HEK293 (cell line): ENCODE results near the gene LHX2.

ENCODE experiments used
- CTCF ChIA-PET: fragments of 350-600 bp; formaldehyde crosslinking; extraction: SDS; loops from one replicate; lab custom pipeline; 2021; ENCODE audit warnings: antibody characterized with exemption; lab: Yijun Ruan, JAX
- POLR2A ChIA-PET: fragments of 300-600 bp; formaldehyde crosslinking; extraction: SDS; loops from one replicate; lab custom pipeline; 2020; ENCODE audit warnings: antibody characterized with exemption, inconsistent platforms; lab: Yijun Ruan, JAX
- H3K27ac ChIP-seq: fragments of 200-500 bp; sonication (Bioruptor generic); 2 replicates; pipeline ENCODE4 v1.5.1; 2014; ENCODE audit warnings: low read depth, low read length, control low read depth, inconsistent platforms; ENCODE audit errors: extremely low read depth
- H3K36me3 ChIP-seq, 2 experiments: fragments of 200-500 bp in 1 of 2; sonication (Bioruptor generic) in 1 of 2; 1 replicate in 1 of 2; 2 replicates in 1 of 2; pipeline ENCODE4 v1.5.1; 2014 to 2017; ENCODE audit warnings: inconsistent platforms in 2 of 2, low read length in 2 of 2; ENCODE audit not compliant: control insufficient read depth in 2 of 2, insufficient read depth in 1 of 2
- H3K4me1 ChIP-seq: fragments of 200-500 bp; sonication (Bioruptor generic); 2 replicates; pipeline ENCODE4 v1.5.1; 2014; ENCODE audit warnings: mild to moderate bottlenecking, low read length, inconsistent platforms; ENCODE audit not compliant: control insufficient read depth, insufficient read depth
- H3K4me3 ChIP-seq: 2 replicates; pipeline ENCODE4 v1.5.1; 2011; ENCODE audit warnings: low read depth, mild to moderate bottlenecking, control low read depth, low read length, moderate library complexity
- H3K9me3 ChIP-seq: fragments of 200-500 bp; sonication (Bioruptor generic); 2 replicates; pipeline ENCODE4 v1.5.1; 2014; ENCODE audit warnings: low read depth, low read length, inconsistent platforms; ENCODE audit not compliant: control insufficient read depth, insufficient read depth
- BCL11A ChIP-seq: fragments of 450-650 bp; formaldehyde crosslinking; IDR thresholded peaks from 2 replicates; pipeline ENCODE4 v1.5.1; 2016; ENCODE audit warnings: low read depth, missing biosample characterization, missing genetic modification characterization
- ELK4 ChIP-seq: IDR thresholded peaks from 2 replicates; pipeline ENCODE4 v1.6.1; 2011; ENCODE audit warnings: mild to moderate bottlenecking, low read depth, low read length, borderline replicate concordance
- GLIS1 ChIP-seq: fragments of 450-650 bp; formaldehyde crosslinking; IDR thresholded peaks from 2 replicates; pipeline ENCODE4 v1.5.1; 2016; ENCODE audit warnings: missing biosample characterization, missing genetic modification characterization
- GLIS2 ChIP-seq: fragments of 450-650 bp; formaldehyde crosslinking; IDR thresholded peaks from 2 replicates; pipeline ENCODE4 v1.5.1; 2016; ENCODE audit warnings: missing biosample characterization, missing genetic modification characterization
- IKZF3 ChIP-seq: fragments of 450-650 bp; IDR thresholded peaks from 2 replicates; pipeline ENCODE4 v1.5.0; 2018; ENCODE audit warnings: missing biosample characterization, mild to moderate bottlenecking, missing genetic modification characterization, moderate library complexity
- OSR2 ChIP-seq: fragments of 450-650 bp; formaldehyde crosslinking; IDR thresholded peaks from 2 replicates; pipeline ENCODE4 v1.5.1; 2016; ENCODE audit warnings: missing biosample characterization, missing genetic modification characterization
- OVOL3 ChIP-seq: fragments of 450-650 bp; formaldehyde crosslinking; IDR thresholded peaks from 2 replicates; pipeline ENCODE4 v1.5.1; 2016; ENCODE audit warnings: missing biosample characterization, missing genetic modification characterization
- PRDM4 ChIP-seq: fragments of 450-650 bp; formaldehyde crosslinking; IDR thresholded peaks from 2 replicates; pipeline ENCODE4 v1.5.1; 2017; ENCODE audit warnings: missing biosample characterization, missing genetic modification characterization
- RBAK ChIP-seq: fragments of 450-650 bp; formaldehyde crosslinking; IDR thresholded peaks from 2 replicates; pipeline ENCODE4 v1.5.1; 2016; ENCODE audit warnings: missing biosample characterization, missing genetic modification characterization
- YY2 ChIP-seq: fragments of 450-650 bp; formaldehyde crosslinking; IDR thresholded peaks from 2 replicates; pipeline ENCODE4 v1.5.1; 2016; ENCODE audit warnings: missing biosample characterization, missing genetic modification characterization
- ZBTB1 ChIP-seq: fragments of 450-650 bp; formaldehyde crosslinking; IDR thresholded peaks from 2 replicates; pipeline ENCODE4 v1.5.1; 2016; ENCODE audit warnings: missing biosample characterization, missing genetic modification characterization
- ZBTB7A ChIP-seq: fragments of 450-650 bp; formaldehyde crosslinking; IDR thresholded peaks from 2 replicates; pipeline ENCODE4 v1.5.1; 2016; ENCODE audit warnings: low read depth, missing biosample characterization, missing genetic modification characterization
- ZIC2 ChIP-seq: fragments of 450-650 bp; formaldehyde crosslinking; IDR thresholded peaks from 2 replicates; pipeline ENCODE4 v1.5.1; 2016; ENCODE audit warnings: missing biosample characterization, missing genetic modification characterization
- ZNF112 ChIP-seq: fragments of 450-650 bp; formaldehyde crosslinking; IDR thresholded peaks from 2 replicates; pipeline ENCODE4 v1.5.0; 2017; ENCODE audit warnings: missing biosample characterization, missing genetic modification characterization
- ZNF366 ChIP-seq: fragments of 450-650 bp; formaldehyde crosslinking; conservative IDR thresholded peaks from 2 replicates; pipeline ENCODE4 v1.5.1; 2016; ENCODE audit warnings: missing biosample characterization, missing genetic modification characterization
- ZNF426 ChIP-seq: fragments of 450-650 bp; formaldehyde crosslinking; IDR thresholded peaks from 2 replicates; pipeline ENCODE4 v1.5.1; 2017; ENCODE audit warnings: missing biosample characterization, missing genetic modification characterization, mild to moderate bottlenecking, inconsistent platforms, moderate library complexity
- ZNF488 ChIP-seq: fragments of 450-650 bp; formaldehyde crosslinking; IDR thresholded peaks from 2 replicates; pipeline ENCODE4 v1.5.1; 2016; ENCODE audit warnings: missing biosample characterization, missing genetic modification characterization
- ZNF501 ChIP-seq: fragments of 450-650 bp; formaldehyde crosslinking; IDR thresholded peaks from 2 replicates; pipeline ENCODE4 v1.5.1; 2016; ENCODE audit warnings: missing biosample characterization, missing genetic modification characterization
- ZNF621 ChIP-seq: fragments of 450-650 bp; formaldehyde crosslinking; IDR thresholded peaks from 2 replicates; pipeline ENCODE4 v1.5.1; 2017; ENCODE audit warnings: missing biosample characterization, missing genetic modification characterization
- ZNF664 ChIP-seq: fragments of 450-650 bp; formaldehyde crosslinking; IDR thresholded peaks from 2 replicates; pipeline ENCODE4 v1.5.1; 2016; ENCODE audit warnings: missing biosample characterization, missing genetic modification characterization
- ZNF701 ChIP-seq: fragments of 450-650 bp; formaldehyde crosslinking; IDR thresholded peaks from 2 replicates; pipeline ENCODE4 v1.5.1; 2016; ENCODE audit warnings: missing biosample characterization, missing genetic modification characterization
- ZNF776 ChIP-seq: fragments of 450-650 bp; formaldehyde crosslinking; IDR thresholded peaks from 2 replicates; pipeline ENCODE4 v1.5.0; 2017; ENCODE audit warnings: missing biosample characterization, missing genetic modification characterization, borderline replicate concordance
- ZNF777 ChIP-seq: fragments of 450-650 bp; formaldehyde crosslinking; IDR thresholded peaks from 2 replicates; pipeline ENCODE4 v1.5.1; 2017; ENCODE audit warnings: missing biosample characterization, missing genetic modification characterization, borderline replicate concordance

Gene LHX2

GRCh38 chr9:124018730-124019697, 7.4 kb downstream of the LHX2 start:
- Histone ChIP-seq H3K4me1 (no peaks in the 10 kb centered on the region; the same call in 1 of the 2 replicates), H3K36me3 (peaks cover 0 to 22% of the 10 kb centered on the region in 2 experiments; a peak in 1 of 3 replicates), H3K9me3 (no peaks in the 10 kb centered on the region), H3K4me3 (no peak overlapping the region), H3K27ac (no peak overlapping the region)
- POLR2A ChIA-PET = no interaction called here
- no peak for TF ChIP-seq PRDM4 (tag by site-specific recombination)
- TF ChIP-seq ZNF426 (tag by site-specific recombination) = no peak
- TF ChIP-seq ZNF777 (tag by site-specific recombination) = no peak
- no peak for TF ChIP-seq ZNF701
- no peak for TF ChIP-seq ZNF664 (tag by site-specific recombination)
- TF ChIP-seq GLIS1 = peak; percentile 13; the same call in 1 of the 2 replicates
- TF ChIP-seq BCL11A (tag by site-specific recombination) = no peak
- 0 out of 2 replicates have a peak, but pooled peaks have one; percentile 23 for TF ChIP-seq GLIS2
- peak; percentile 65 for TF ChIP-seq ZIC2
- TF ChIP-seq ZBTB7A (tag by site-specific recombination) = no peak
- TF ChIP-seq ELK4 = no peak
- TF ChIP-seq ZNF488 (tag by site-specific recombination) = no peak
- no peak for TF ChIP-seq OVOL3 (tag by site-specific recombination)
- TF ChIP-seq ZNF776 (tag by site-specific recombination) = no peak
- peak; percentile 47; the same call in 1 of the 2 replicates for TF ChIP-seq ZNF366
- no peak for TF ChIP-seq RBAK
- TF ChIP-seq ZNF112 (tag by site-specific recombination) = no peak
- TF ChIP-seq ZBTB1 = no peak
- no peak for TF ChIP-seq ZNF501 (tag by site-specific recombination)
- no peak for TF ChIP-seq YY2
- TF ChIP-seq ZNF621 (tag by site-specific recombination) = no peak
- TF ChIP-seq IKZF3 (tag by site-specific recombination) = no peak
- TF ChIP-seq OSR2 (tag by site-specific recombination) = no peak
- CTCF ChIA-PET = interaction anchor here (0.6 to 2.9 kb wide), 3 partner anchors 20 to 477 kb away, joined by 3 to 7 read pairs (median 4); no protein-coding TSS in a partner anchor
